GM23248 (cell line): ENCODE measurements around the gene TBXAS1. TPM values are rescaled to one million over a fixed set of nuclear protein-coding genes. Genes with fewer than 3 reads are reported as not detected.
"Not testable (repeated sequence)": the region's sequence is repeated elsewhere in the genome, so short reads cannot be mapped to it uniquely, and the experiment has no call there.

Source experiments
- DNase-seq: peaks from one replicate; pipeline ENCODE4 v3.0.0-alpha.2; 2015
- H2AFZ ChIP-seq: fragments of 200-600 bp; sonication (generic); 2 replicates; pipeline ENCODE4 v1.6.1; 2016; ENCODE audit warnings: antibody characterized with exemption
- H3F3A ChIP-seq: fragments of 200-600 bp; sonication (generic); 2 replicates; pipeline ENCODE4 v1.6.1; 2016; ENCODE audit warnings: mild to moderate bottlenecking, antibody characterized with exemption, mixed run types; ENCODE audit not compliant: insufficient read depth
- H3K27ac ChIP-seq: fragments of 200-600 bp; sonication (generic); 2 replicates; pipeline ENCODE4 v1.5.1; 2016; ENCODE audit warnings: mild to moderate bottlenecking
- H3K27me3 ChIP-seq: fragments of 200-600 bp; sonication (generic); replicated peaks from 2 replicates; pipeline ENCODE4 v1.6.1; 2016; ENCODE audit warnings: mild to moderate bottlenecking; ENCODE audit not compliant: insufficient read depth
- H3K36me3 ChIP-seq: fragments of 200-600 bp; sonication (generic); 2 replicates; pipeline ENCODE4 v1.6.1; 2016; ENCODE audit warnings: low read depth, mild to moderate bottlenecking
- H3K4me1 ChIP-seq: fragments of 200-600 bp; sonication (generic); 2 replicates; pipeline ENCODE4 v1.6.1; 2016; ENCODE audit warnings: mild to moderate bottlenecking; ENCODE audit not compliant: insufficient read depth
- H3K4me2 ChIP-seq: fragments of 200-600 bp; sonication (generic); one replicate; pipeline ENCODE4 v1.6.1; 2016; ENCODE audit warnings: mild to moderate bottlenecking; ENCODE audit not compliant: unreplicated experiment
- H3K4me3 ChIP-seq: fragments of 200-600 bp; sonication (generic); 2 replicates; pipeline ENCODE4 v1.5.1; 2016; ENCODE audit warnings: mild to moderate bottlenecking
- H3K79me2 ChIP-seq: fragments of 200-600 bp; sonication (generic); 2 replicates; pipeline ENCODE4 v1.6.1; 2016; ENCODE audit warnings: mild to moderate bottlenecking; ENCODE audit not compliant: insufficient read depth
- H3K9ac ChIP-seq: fragments of 200-600 bp; sonication (generic); 2 replicates; pipeline ENCODE4 v1.6.1; 2016; ENCODE audit warnings: mild to moderate bottlenecking
- H3K9me2 ChIP-seq: fragments of 200-600 bp; sonication (generic); 2 replicates; pipeline ENCODE4 v1.6.1; 2016; ENCODE audit warnings: mixed run types, mild to moderate bottlenecking, moderate library complexity; ENCODE audit not compliant: insufficient read depth
- H3K9me3 ChIP-seq: fragments of 200-600 bp; sonication (generic); one replicate; pipeline ENCODE4 v1.6.1; 2017; ENCODE audit warnings: low read depth
- H4K20me1 ChIP-seq: fragments of 200-600 bp; sonication (generic); 2 replicates; pipeline ENCODE4 v1.6.0; 2016; ENCODE audit not compliant: insufficient read depth
- EZH2 ChIP-seq: fragments of 200-600 bp; sonication (generic); IDR thresholded peaks from 2 replicates; pipeline ENCODE4 v1.6.1; 2018; ENCODE audit warnings: antibody characterized with exemption, mild to moderate bottlenecking; ENCODE audit not compliant: insufficient read depth, poor library complexity, severe bottlenecking
- EZH2phosphoT487 ChIP-seq: fragments of 200-600 bp; sonication (generic); IDR thresholded peaks from 2 replicates; pipeline ENCODE4 v1.6.1; 2018; ENCODE audit warnings: antibody characterized with exemption, moderate library complexity, mild to moderate bottlenecking, low read depth; ENCODE audit not compliant: insufficient read depth
- WGBS, 2 experiments: methylation state at CpG; one replicate each; pipeline ENCODE4 v1.1.6; 2015 to 2017; ENCODE audit warnings: low lambda C conversion rate in 2 of 2, low coverage in 1 of 2; ENCODE audit errors: missing lambda C conversion rate in 2 of 2; 5-methylcytosine and 5-hydroxymethylcytosine counted together
- in situ Hi-C: fragments of 300-500 bp; cut with MboI; formaldehyde crosslinking; loops from 2 replicates; pipeline ENCODE4 v1.15.0; 2020
- polyA plus RNA-seq: library from polyadenylated mRNA; unstranded; fragments of >200 nt; fragmentation: Nextera tagmentation; extraction: Ambion mirVana; gene quantifications from 2 replicates; pipeline ENCODE4 v1.2.1, GENCODE V29; 2016
- total RNA-seq: library from RNA; depleted of rRNA; stranded (reverse); fragments of >200 nt; shearing (Covaris generic); gene quantifications from 2 replicates; pipeline ENCODE4 v1.2.3, GENCODE V29; 2014

The TBXAS1 gene
- total and polyA plus RNA-seq, 2 experiments from 2014 or later = 0.49 TPM; not detected in 1

- in situ Hi-C loops = no loop called here
- no peaks in the 10 kb centered on the region for H3K9me3 ChIP-seq
These were observed 73.5 kb downstream of the TBXAS1 start for GRCh38 chr7:139902436-139903102.

GRCh38 chr7:139903103-139903477 is 74.0 kb downstream of the TBXAS1 start:
- H3K4me1 ChIP-seq, DNase-seq, H3K4me3 ChIP-seq, H3K27me3 ChIP-seq, H3K9me3 ChIP-seq, H4K20me1 ChIP-seq, H3K79me2 ChIP-seq, H3K4me2 ChIP-seq, in situ Hi-C loops, H3F3A ChIP-seq, H3K36me3 ChIP-seq, H2AFZ ChIP-seq, H3K9ac ChIP-seq, H3K27ac ChIP-seq, H3K9me2 ChIP-seq: not testable (repeated sequence)
- 58 to 62% methylated on average over 2 of the region's 2 CpGs for WGBS, 2 experiments

More at GRCh38 chr7:139902436-139903102, 73.5 kb downstream of the TBXAS1 start:
- WGBS, 2 experiments = 61 to 65% methylated on average over 4 of the region's 4 CpGs
- no peak for DNase-seq
- Histone ChIP-seq H3K79me2 (no peaks in the 10 kb centered on the region), H3K36me3 (no peaks in the 10 kb centered on the region), H3K4me3 (no peak overlapping the region), H3K27ac (no peak overlapping the region), H3K4me1 (no peaks in the 10 kb centered on the region), H3K4me2 (no peak overlapping the region), H3K27me3 (no peaks in the 10 kb centered on the region), H4K20me1 (no peaks in the 10 kb centered on the region), H3F3A (no peaks in the 10 kb centered on the region), H3K9ac (no peak overlapping the region), H3K9me2 (no peaks in the 10 kb centered on the region), H2AFZ (no peak overlapping the region)
- TF ChIP-seq EZH2phosphoT487 = no peak
- TF ChIP-seq EZH2 = no peak

- peaks cover 10% of the 10 kb centered on the region; the same call in 1 of the 2 replicates for H3K4me1 ChIP-seq
- no peaks in the 10 kb centered on the region for H3K36me3 ChIP-seq
- no peak overlapping the region for H3K4me3 ChIP-seq
- H3K4me2 ChIP-seq = no peak overlapping the region
- H3K9ac ChIP-seq = no peak overlapping the region
- H3K27me3 ChIP-seq = no peaks in the 10 kb centered on the region
- no peak for DNase-seq
- no peaks in the 10 kb centered on the region for H3K9me3 ChIP-seq
- no peaks in the 10 kb centered on the region for H3F3A ChIP-seq
- in situ Hi-C loops = no loop called here
- no peak overlapping the region for H3K27ac ChIP-seq
- no peaks in the 10 kb centered on the region for H3K9me2 ChIP-seq
- no peaks in the 10 kb centered on the region for H3K79me2 ChIP-seq
- no peak overlapping the region for H2AFZ ChIP-seq
- H4K20me1 ChIP-seq = no peaks in the 10 kb centered on the region
- TF ChIP-seq EZH2phosphoT487 (no peak), EZH2 (no peak)
These were observed 77.8 kb downstream of the TBXAS1 start for GRCh38 chr7:139906879-139907278.

GRCh38 chr7:139908792-139909191 is 79.7 kb downstream of the TBXAS1 start:
- no peaks in the 10 kb centered on the region for H3K27me3 ChIP-seq
- no peak for TF ChIP-seq EZH2
- TF ChIP-seq EZH2phosphoT487 = no peak

More at GRCh38 chr7:139908792-139909191, 79.7 kb downstream of the TBXAS1 start:
- Histone ChIP-seq H3K9me2 (no peaks in the 10 kb centered on the region), H2AFZ (no peak overlapping the region), H3K9me3 (no peaks in the 10 kb centered on the region), H3K4me2 (no peak overlapping the region), H3K27ac (no peak overlapping the region), H3F3A (no peaks in the 10 kb centered on the region), H3K36me3 (no peaks in the 10 kb centered on the region), H3K4me3 (no peak overlapping the region), H3K4me1 (peaks cover 10% of the 10 kb centered on the region; the same call in 1 of the 2 replicates), H4K20me1 (no peaks in the 10 kb centered on the region), H3K9ac (no peak overlapping the region), H3K79me2 (no peaks in the 10 kb centered on the region)
- DNase-seq = no peak
- in situ Hi-C loops = no loop called here
